GM12873 (cell line): ENCODE data around the gene GADD45B.

Source experiments
- CTCF ChIP-seq: IDR thresholded peaks from 2 replicates; pipeline ENCODE4 v1.5.1; 2012; ENCODE audit warnings: low read depth, mild to moderate bottlenecking, moderate library complexity, low read length, control low read depth; ENCODE audit not compliant: insufficient read depth; ENCODE audit errors: missing control alignments

GADD45B gene

GRCh38 chr19:2449019-2449418 is 26.9 kb upstream of the GADD45B start:
- no peak for TF ChIP-seq CTCF

DNA sequence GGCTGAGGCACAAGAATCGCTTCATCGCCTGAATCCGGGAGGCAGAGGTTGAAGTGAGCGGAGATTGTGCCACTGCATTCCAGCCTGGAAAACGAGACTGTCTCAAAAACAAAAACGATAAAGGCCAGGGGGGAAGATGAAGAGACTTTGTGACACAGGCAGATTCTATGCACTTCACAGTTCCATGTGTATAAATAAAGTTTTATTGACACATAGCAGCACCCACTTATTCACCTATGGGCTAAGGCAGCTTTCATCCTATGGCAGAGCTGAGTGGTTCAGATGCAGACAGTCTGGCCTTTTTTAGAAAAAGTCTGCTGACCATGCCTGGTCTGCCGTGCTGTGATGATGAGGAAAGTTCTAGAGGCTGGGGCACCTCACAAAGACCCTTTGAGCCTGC is 24.8 kb upstream of the GADD45B start:
- no peak for TF ChIP-seq CTCF

GRCh38 chr19:2451741-2452140 is 24.2 kb upstream of the GADD45B start:
- no peak for TF ChIP-seq CTCF

DNA sequence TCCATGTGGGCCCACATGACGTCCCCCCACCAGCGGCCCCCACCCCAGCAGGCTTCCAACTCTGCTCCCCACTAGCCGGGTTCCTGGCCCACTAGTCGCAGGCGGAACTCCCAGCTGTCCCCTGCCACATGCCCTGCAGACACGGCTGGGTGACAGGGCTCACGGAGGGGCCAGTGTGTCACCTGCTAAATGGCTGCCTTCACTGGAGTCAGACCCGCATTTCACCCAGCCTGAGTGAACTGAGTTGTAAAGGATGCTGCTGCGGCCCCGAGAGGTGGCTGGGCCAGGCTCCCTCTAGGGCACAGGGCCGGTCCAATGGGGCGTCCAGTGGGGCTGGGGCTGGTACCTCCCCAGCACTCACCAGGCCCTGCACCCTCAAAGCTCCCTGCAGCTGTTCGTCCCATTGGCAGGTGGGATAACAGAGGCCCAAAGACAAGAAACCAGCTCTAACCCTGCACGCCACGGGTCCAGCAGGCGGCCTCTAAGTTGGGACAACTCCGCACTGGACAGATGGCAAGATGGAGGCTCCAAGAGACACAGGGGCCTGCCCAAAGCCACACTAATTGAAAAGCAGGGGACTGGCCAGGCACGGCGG is 22.4 kb upstream of the GADD45B start:
- TF ChIP-seq CTCF: no peak

DNA sequence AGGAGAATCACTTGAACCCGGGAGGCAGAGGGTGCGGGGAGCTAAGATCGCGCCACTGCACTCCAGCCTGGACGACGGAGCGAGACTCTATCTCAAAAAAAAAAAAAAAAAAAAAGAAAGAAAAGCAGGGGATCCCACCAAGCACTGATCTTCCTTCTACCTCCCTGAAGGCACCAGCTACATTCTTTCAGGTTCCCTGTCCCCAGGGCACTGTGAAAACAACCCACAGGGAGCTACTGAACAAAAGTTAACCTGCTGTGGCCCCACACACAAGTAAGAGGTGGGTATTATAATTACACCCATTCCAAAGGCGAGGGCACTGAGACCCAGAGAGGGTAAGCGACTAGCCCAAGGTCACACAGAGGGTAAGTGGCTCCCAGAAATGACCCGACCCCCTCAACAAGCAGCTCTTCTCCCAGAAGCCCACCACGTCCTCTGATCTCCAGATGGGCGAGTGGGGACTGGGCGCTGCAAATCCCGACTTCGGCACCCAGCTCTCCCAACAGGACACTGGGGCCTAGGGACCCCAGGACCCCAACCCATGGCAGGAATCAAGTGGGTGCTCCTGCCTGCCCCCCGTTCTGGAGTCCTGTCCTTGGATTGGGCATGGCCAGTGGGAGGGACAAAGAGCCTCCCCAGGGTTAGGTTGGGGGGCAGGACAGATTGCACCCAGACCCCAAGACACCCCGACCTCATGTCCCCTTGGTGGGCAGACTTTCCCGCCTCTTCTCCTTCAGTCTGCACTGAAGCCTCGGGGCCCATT is 21.5 kb upstream of the GADD45B start:
- TF ChIP-seq CTCF: no peak

- TF ChIP-seq CTCF: no peak
Measured at GRCh38 chr19:2454962-2455850, 20.7 kb upstream of the GADD45B start.
